ENCODE data around the gene KCNH2. TPM values are rescaled to one million over a fixed set of nuclear protein-coding genes. Genes with fewer than 3 reads are reported as not detected.

The KCNH2 gene
- total and polyA plus RNA-seq, 2 of the 13 experiments (the other 11 are each of a cell fraction or from before 2014, with no cell fraction given): 0.09 to 0.11 TPM

GRCh38 chr7:150924369-150924781 is 53.7 kb downstream of the KCNH2 start:
- ChIA-PET POLR2A (no interaction called here), CTCF (ENCODE audit: low intra/inter-chr PET ratio, low total read pairs) (no interaction called here)
- Histone ChIP-seq H3K4me3 (replicated peaks in 1 of 3; ENCODE audit: insufficient read depth in 1 of 3, low read depth in 2 of 3, low read length in 3 of 3) (no peak overlapping the region), H3K36me3 (replicated peaks in 1 of 2; ENCODE audit: control insufficient read depth in 1 of 2, insufficient read depth in 2 of 2, low read length in 2 of 2) (no peaks in the 10 kb centered on the region), H3K9ac (ENCODE audit: insufficient read depth, low read depth, low read length) (no peak overlapping the region), H3K4me2 (ENCODE audit: low read depth, low read length) (no peak overlapping the region), H3K9me3 (ENCODE audit: low read length) (no peaks in the 10 kb centered on the region), H2AFZ (ENCODE audit: low read length) (no peak overlapping the region), H3K4me1 (ENCODE audit: insufficient read depth, low read length) (no peaks in the 10 kb centered on the region), H3K27me3 (ENCODE audit: control insufficient read depth in 1 of 2, insufficient read depth in 2 of 2, low read length in 2 of 2) (0 out of 5 replicates have a peak, but pooled peaks cover 0 to 4% of the 10 kb centered on the region in 2 experiments), H3K27ac (ENCODE audit: extremely low read length, insufficient read depth, low read length) (no peak overlapping the region), H4K20me1 (ENCODE audit: insufficient read depth, low read length) (no peaks in the 10 kb centered on the region), H3K79me2 (ENCODE audit: insufficient read depth, low read length) (no peaks in the 10 kb centered on the region)
- intact Hi-C loops (cut with micrococcal nuclease; ENCODE audit: unreplicated experiment): no loop called here
- in situ Hi-C loops (cut with HindIII; ENCODE audit: extremely low pct_ligation_motif_present, low pct_unique_long_range_greater_than_20kb): no loop called here
- TF ChIP-seq ZNF549 (CRISPR knock-in tag; IDR thresholded peaks at IDR 0.05): no peak
- TF ChIP-seq RBAK (CRISPR knock-in tag; IDR thresholded peaks at IDR 0.05): no peak
- TF ChIP-seq ZNF567 (CRISPR knock-in tag; IDR thresholded peaks at IDR 0.05; ENCODE audit: borderline replicate concordance): no peak
- no peak for TF ChIP-seq PLSCR1 (CRISPR knock-in tag; IDR thresholded peaks at IDR 0.05; ENCODE audit: borderline replicate concordance)
- TF ChIP-seq TGIF2 (CRISPR knock-in tag; IDR thresholded peaks at IDR 0.05): no peak
- TF ChIP-seq MATR3 (CRISPR knock-in tag; IDR thresholded peaks at IDR 0.05): no peak
- TF ChIP-seq RXRA (CRISPR knock-in tag; IDR thresholded peaks at IDR 0.05): no peak
- FAIRE-seq (no peak), ATAC-seq (no peak), DNase-seq (ENCODE audit: low spot score) (no peak)
- WGBS (ENCODE audit: low lambda C conversion rate): 30% methylated on average over 10 of the region's 10 CpGs
- BruUV-seq (replicated peaks): no TSS peak

- in situ Hi-C loops (cut with HindIII; ENCODE audit: extremely low pct_ligation_motif_present, low pct_unique_long_range_greater_than_20kb): no loop called here
- 0% methylated on average over 1 of the region's 1 CpG for WGBS (ENCODE audit: low lambda C conversion rate)
- POLR2A ChIA-PET: no interaction called here
- TF ChIP-seq E2F5 (CRISPR knock-in tag; conservative IDR thresholded peaks at IDR 0.05) (no peak), SOX13 (IDR thresholded peaks at IDR 0.05) (no peak), SOX13 (CRISPR knock-in tag; conservative IDR thresholded peaks at IDR 0.05 in 1 of 2, IDR thresholded peaks at IDR 0.05 in 1 of 2) (no peak), FOXO4 (CRISPR knock-in tag; conservative IDR thresholded peaks at IDR 0.05) (no peak), FOXK1 (CRISPR knock-in tag; IDR thresholded peaks at IDR 0.05; ENCODE audit: borderline replicate concordance, low read depth) (no peak), FOXK2 (IDR thresholded peaks at IDR 0.05) (no peak), KAT2B (IDR thresholded peaks at IDR 0.05; ENCODE audit: borderline replicate concordance, low read depth, low read length) (no peak)
Measured at GRCh38 chr7:150923802-150924201, 54.3 kb downstream of the KCNH2 start.

More at GRCh38 chr7:150923802-150924201, 54.3 kb downstream of the KCNH2 start:
- Histone ChIP-seq H3K4me1 (ENCODE audit: insufficient read depth, low read length) (no peaks in the 10 kb centered on the region), H3K4me3 (replicated peaks in 1 of 3; ENCODE audit: insufficient read depth in 1 of 3, low read depth in 2 of 3, low read length in 3 of 3) (no peak overlapping the region), H3K27ac (ENCODE audit: extremely low read length, insufficient read depth, low read length) (no peak overlapping the region), H2AFZ (ENCODE audit: low read length) (no peak overlapping the region), H3K36me3 (replicated peaks in 1 of 2; ENCODE audit: control insufficient read depth in 1 of 2, insufficient read depth in 2 of 2, low read length in 2 of 2) (no peaks in the 10 kb centered on the region), H3K27me3 (ENCODE audit: control insufficient read depth in 1 of 2, insufficient read depth in 2 of 2, low read length in 2 of 2) (peaks cover 0 to 4% of the 10 kb centered on the region in 2 experiments; a peak in 1 of 5 replicates), H3K9ac (ENCODE audit: insufficient read depth, low read depth, low read length) (no peak overlapping the region), H3K4me2 (ENCODE audit: low read depth, low read length) (no peak overlapping the region), H3K79me2 (ENCODE audit: insufficient read depth, low read length) (no peaks in the 10 kb centered on the region), H3K9me3 (ENCODE audit: low read length) (no peaks in the 10 kb centered on the region), H4K20me1 (ENCODE audit: insufficient read depth, low read length) (no peaks in the 10 kb centered on the region)
- intact Hi-C loops (cut with micrococcal nuclease; ENCODE audit: unreplicated experiment): no loop called here
- BruUV-seq (replicated peaks): no TSS peak
- DNase-seq (ENCODE audit: low spot score) (no peak), FAIRE-seq (no peak), ATAC-seq (no peak)
- CTCF ChIA-PET (ENCODE audit: low intra/inter-chr PET ratio, low total read pairs): no interaction called here

All from HepG2 (cell line).